ENCODE data around the gene GOLT1B. TPM values are rescaled to one million over a fixed set of nuclear protein-coding genes. Genes with fewer than 3 reads are reported as not detected.

GOLT1B gene
- total and polyA plus RNA-seq, 9 of the 15 experiments (the other 6 are each of a cell fraction or from before 2014, with no cell fraction given): 9.4 to 66.1 (median 26.7) TPM

DNA sequence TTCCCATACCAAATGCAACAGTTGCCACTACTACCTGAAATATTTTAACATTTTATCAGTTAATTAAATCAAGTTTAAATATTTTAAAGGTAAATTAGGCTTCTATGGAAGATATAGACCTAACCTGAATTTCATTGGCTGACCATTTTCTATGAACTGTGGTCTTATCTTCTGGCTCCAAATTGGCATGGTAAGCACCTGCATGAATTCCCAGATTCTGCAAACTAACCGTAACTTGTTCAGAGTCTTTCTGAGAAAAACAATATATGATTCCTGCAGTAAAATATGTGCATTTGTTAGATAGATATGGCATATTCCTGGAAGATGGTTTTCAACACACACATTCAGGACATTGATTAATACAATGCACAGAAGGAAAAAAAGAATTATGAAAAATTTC lies 26.0 kb upstream of the GOLT1B start (continued):
- no peak for TF ChIP-seq MGA (IDR thresholded peaks at IDR 0.05)
- TF ChIP-seq XRCC5 (IDR thresholded peaks at IDR 0.05; ENCODE audit: low read depth, low read length): no peak

Measured in K562 (cell line).